ENCODE data around the gene PPP1R14D. TPM values are rescaled to one million over a fixed set of nuclear protein-coding genes. Genes with fewer than 3 reads are reported as not detected.
A peak's percentile ranks its signal among the peaks of the same experiment; 100 is the strongest.

PPP1R14D gene
- total RNA-seq, 1 experiment from 2014 or later = not detected

- Histone ChIP-seq H3K4me1 (ENCODE audit: control insufficient read depth in 1 of 2, insufficient read depth in 2 of 2, low read length in 2 of 2) (peaks cover 7 to 17% of the 10 kb centered on the region in 2 experiments; a peak in 3 of 4 replicates), H3K79me2 (ENCODE audit: insufficient read depth, low read length) (peaks cover 22% of the 10 kb centered on the region), H3K36me3 (ENCODE audit: control insufficient read depth in 1 of 2, insufficient read depth in 2 of 2, low read length in 2 of 2) (no peaks in the 10 kb centered on the region; a peak in 1 of 4 replicates), H3K4me2 (ENCODE audit: low read length) (peak within 1 kb of the TSS; percentile 93), H3K4me3 (replicated peaks in 1 of 2; ENCODE audit: low read depth in 1 of 2, low read length in 2 of 2) (peak within 1 kb of the TSS; percentile 97 to 100), H3K9ac (ENCODE audit: low read length) (peak within 1 kb of the TSS; percentile 97), H3K9me2 (ENCODE audit: insufficient read depth) (no peaks in the 10 kb centered on the region), H4K20me1 (ENCODE audit: insufficient read depth) (no peaks in the 10 kb centered on the region), H3K9me3 (ENCODE audit: control insufficient read depth in 1 of 2, insufficient read depth in 1 of 2, low read depth in 1 of 2, low read length in 2 of 2) (no peaks in the 10 kb centered on the region), H3K27ac (ENCODE audit: low read depth, low read length) (peak within 1 kb of the TSS; percentile 97), H2AFZ (ENCODE audit: low read depth, low read length, poor library complexity, severe bottlenecking) (peak within 1 kb of the TSS; percentile 94), H3K27me3 (ENCODE audit: insufficient read depth, low read length) (no peaks in the 10 kb centered on the region)
- POLR2A ChIA-PET = interaction anchor here (0.7 to 1.6 kb wide), 4 partner anchors 8 to 66 kb away, joined by 3 to 9 read pairs (median 4); no protein-coding TSS in a partner anchor
- DNase-seq (ENCODE audit: low read depth, low spot score) (peak; percentile 93), ATAC-seq (peak; percentile 97)
- CTCF ChIA-PET = interaction anchor here (0.8 to 2.2 kb wide), 5 partner anchors 21 to 66 kb away, joined by 3 to 7 read pairs (median 4); no protein-coding TSS in a partner anchor
- no TSS peak for BruUV-seq (replicated peaks)
- RAD21 ChIA-PET (ENCODE audit: low non-redundant PET in 1 of 2, low total read pairs in 2 of 2, uncharacterized antibody in 2 of 2, unreplicated experiment in 2 of 2) = interaction anchor here in 1 of 2 experiments (1.1 kb wide), 1 partner anchor 51 kb away, joined by 3 read pairs; no protein-coding TSS in a partner anchor
- intact Hi-C loops (cut with micrococcal nuclease) = no loop called here
- TF ChIP-seq SIN3A (IDR thresholded peaks at IDR 0.05; ENCODE audit: low read depth) (peak; percentile 57; the same call in 1 of the 2 replicates), FOSL1 (IDR thresholded peaks at IDR 0.05; ENCODE audit: low read depth) (no peak), ATF3 (IDR thresholded peaks at IDR 0.05) (no peak), EZH2 (IDR thresholded peaks at IDR 0.05) (no peak), REST (IDR thresholded peaks at IDR 0.05; ENCODE audit: low read depth) (no peak), CTCF (IDR thresholded peaks at IDR 0.05 in 2 of 3, conservative IDR thresholded peaks at IDR 0.05 in 1 of 3; ENCODE audit: borderline replicate concordance in 1 of 3, insufficient read depth in 1 of 3, low read depth in 2 of 3, low read length in 2 of 3) (no peak), SRF (IDR thresholded peaks at IDR 0.05; ENCODE audit: low read depth) (no peak), ZFX (IDR thresholded peaks at IDR 0.05) (peak; percentile 96), SP1 (IDR thresholded peaks at IDR 0.05; ENCODE audit: low read depth) (no peak; the same call in 1 of the 2 replicates), ZNF274 (IDR thresholded peaks at IDR 0.05; ENCODE audit: low read depth, low read length) (no peak), ELF1 (IDR thresholded peaks at IDR 0.05; ENCODE audit: borderline replicate concordance, low read depth) (peak; percentile 70), EGR1 (IDR thresholded peaks at IDR 0.05; ENCODE audit: low read depth) (no peak), RAD21 (IDR thresholded peaks at IDR 0.05; ENCODE audit: low read depth) (0 out of 2 replicates have a peak, but pooled peaks have one; percentile 3), CBX3 (IDR thresholded peaks at IDR 0.05; ENCODE audit: low read depth) (no peak), TCF7L2 (IDR thresholded peaks at IDR 0.05; ENCODE audit: borderline replicate concordance, extremely low read depth, insufficient read depth, insufficient read length) (no peak), JUND (IDR thresholded peaks at IDR 0.05) (no peak), EZH2phosphoT487 (IDR thresholded peaks at IDR 0.05; ENCODE audit: borderline replicate concordance) (no peak), CEBPB (IDR thresholded peaks at IDR 0.05; ENCODE audit: low read depth) (no peak), MAX (IDR thresholded peaks at IDR 0.05) (peak; percentile 34; the same call in 1 of the 2 replicates), YY1 (IDR thresholded peaks at IDR 0.05; ENCODE audit: extremely low read depth, insufficient replicate concordance, low read depth, low read length) (peak; percentile 75)
These were observed 21.2 kb downstream of the PPP1R14D start, which contains the start of the genes DNAJC17 and ZFYVE19 for GRCh38 chr15:40807028-40807887. Gene DNAJC17, minus strand, starts transcription at chr15:40807473. Its CDS starts 27 bp downstream, at chr15:40807446. Gene ZFYVE19, plus strand, starts transcription at chr15:40807089. Its CDS starts 501 bp downstream, at chr15:40807590.

Data from HCT116 (cell line).